ENCODE results near the gene SERINC5. TPM values are rescaled to one million over a fixed set of nuclear protein-coding genes. Genes with fewer than 3 reads are reported as not detected.

SERINC5 gene
- total RNA-seq = 58.6 TPM

GRCh38 chr5:80255811-80256712, at the start of gene SERINC5:
Gene SERINC5 (minus strand): TSS chr5:80256048. CDS start chr5:80255922, 126 bp downstream.

Other genes starting within 250 kb of the SERINC5 start
- gene THBS4, start 220.7 kb downstream of the SERINC5 start, total RNA-seq = 11.8 TPM
- not detected for gene SPZ1, start 64.0 kb upstream of the SERINC5 start, total RNA-seq
- 72.7 TPM for gene ZFYVE16, start 152.0 kb upstream of the SERINC5 start, total RNA-seq
- gene FAM151B, start 232.1 kb upstream of the SERINC5 start, total RNA-seq = 22.6 TPM

Measured in diencephalon (tissue), 1 donor.